GM12891 (cell line): ENCODE data around the gene AKR7A2.

Source experiments
- POLR2A ChIP-seq: IDR thresholded peaks from 2 replicates; pipeline ENCODE4 v1.6.1; 2011; ENCODE audit warnings: low read depth, low read length, control low read depth
- POLR2AphosphoS5 ChIP-seq: IDR thresholded peaks from 2 replicates; pipeline ENCODE4 v1.6.1; 2011; ENCODE audit warnings: low read depth, low read length, control low read depth
- POU2F2 ChIP-seq: IDR thresholded peaks from 2 replicates; pipeline ENCODE4 v1.6.1; 2011; ENCODE audit warnings: low read depth, mild to moderate bottlenecking, control low read depth, low read length, moderate library complexity

DNA sequence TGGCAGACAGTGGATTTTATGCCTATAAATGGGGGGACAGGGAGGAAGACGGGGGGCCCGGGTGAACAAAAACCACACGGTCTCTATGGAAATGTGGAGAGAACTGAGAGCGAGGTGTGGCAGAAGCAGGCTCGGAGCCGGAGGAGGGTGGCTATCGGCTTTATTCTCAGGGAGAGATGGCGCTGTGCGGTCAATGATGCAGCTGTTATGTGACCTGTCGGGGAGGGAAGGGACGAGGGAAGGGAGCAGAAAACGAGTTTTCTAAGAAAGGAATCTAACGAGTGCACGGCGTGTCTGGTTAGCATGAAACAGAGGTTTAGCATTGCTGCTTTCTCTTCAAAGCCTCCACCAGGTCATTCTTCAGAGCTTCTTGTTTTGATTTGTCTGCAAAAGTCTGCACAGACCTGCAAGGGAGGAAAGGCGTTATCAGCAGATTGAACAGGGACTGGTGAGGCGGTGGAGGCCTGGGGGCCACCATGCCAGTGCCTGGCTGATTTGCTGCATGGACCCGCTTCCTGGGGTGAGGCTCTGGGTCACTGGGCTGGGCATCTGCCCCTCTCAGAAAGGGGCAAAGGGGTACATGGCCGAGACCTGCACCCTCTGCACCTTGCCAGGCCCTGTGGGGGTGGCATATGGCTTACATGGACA is 27.4 kb upstream of the AKR7A2 start:
- TF ChIP-seq POU2F2 (no peak), POLR2AphosphoS5 (no peak), POLR2A (no peak)
